ENCODE results near the gene LFNG.

GRCh38 chr7:2517026-2517425 lies 2.5 kb upstream of the LFNG start:
- TF ChIP-seq CTCF (IDR thresholded peaks at IDR 0.05) (no peak), EZH2 (IDR thresholded peaks at IDR 0.05; ENCODE audit: borderline replicate concordance, insufficient read depth, low read depth, low read length, poor library complexity, severe bottlenecking) (no peak)

Measured in B cell (primary cell).